KOPT-K1 (cell line): ENCODE results near the gene C3orf52.

ENCODE experiments used
- H3K27ac ChIP-seq: fragments of 200-600 bp; sonication (generic); 2 replicates; pipeline ENCODE4 v1.5.1; 2016; ENCODE audit warnings: antibody characterized with exemption, mild to moderate bottlenecking, low read depth, low read length; ENCODE audit not compliant: poor library complexity, severe bottlenecking
- H3K36me3 ChIP-seq: fragments of 200-600 bp; sonication (generic); 2 replicates; pipeline ENCODE4 v1.5.1; 2017; ENCODE audit warnings: antibody characterized with exemption, mild to moderate bottlenecking, low read length, moderate library complexity; ENCODE audit not compliant: insufficient read depth
- H3K9me3 ChIP-seq: fragments of 200-600 bp; sonication (generic); 2 replicates; pipeline ENCODE4 v1.5.1; 2017; ENCODE audit warnings: antibody characterized with exemption, low read length, mild to moderate bottlenecking; ENCODE audit not compliant: insufficient read depth, poor library complexity, severe bottlenecking

Gene C3orf52

GRCh38 chr3:112121577-112122547 lies 35.7 kb downstream of the C3orf52 start:
- Histone ChIP-seq H3K36me3 (peaks cover 20% of the 10 kb centered on the region), H3K9me3 (no peaks in the 10 kb centered on the region), H3K27ac (peak overlapping the region; percentile 95)

- Histone ChIP-seq H3K27ac (peak overlapping the region; percentile 23), H3K9me3 (no peaks in the 10 kb centered on the region), H3K36me3 (peaks cover 20% of the 10 kb centered on the region)
Observed at GRCh38 chr3:112122870-112123269, 36.7 kb downstream of the C3orf52 start.

DNA sequence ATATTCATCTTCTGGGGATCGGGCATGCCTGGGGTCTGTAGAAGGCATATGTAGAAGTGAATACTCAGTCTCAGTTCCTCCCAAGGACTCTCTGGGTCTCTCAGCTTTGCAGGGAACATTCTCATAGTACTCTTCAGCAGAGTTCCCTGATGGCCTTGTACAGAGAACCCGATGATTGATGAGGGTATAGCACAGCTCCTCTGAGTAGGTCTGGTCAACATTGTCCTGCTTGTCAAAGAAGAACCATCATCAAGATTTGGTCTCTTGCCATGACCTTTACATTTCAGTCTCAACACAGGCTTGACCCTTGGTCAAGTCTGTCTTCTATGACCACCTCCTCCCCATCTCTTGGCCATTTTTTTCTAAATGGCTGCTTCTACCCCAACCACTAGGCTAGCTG lies 37.4 kb downstream of the C3orf52 start:
- H3K36me3 ChIP-seq, result peaks cover 20% of the 10 kb centered on the region
- H3K27ac ChIP-seq, result peak overlapping the region; percentile 23
- no peaks in the 10 kb centered on the region for H3K9me3 ChIP-seq

DNA sequence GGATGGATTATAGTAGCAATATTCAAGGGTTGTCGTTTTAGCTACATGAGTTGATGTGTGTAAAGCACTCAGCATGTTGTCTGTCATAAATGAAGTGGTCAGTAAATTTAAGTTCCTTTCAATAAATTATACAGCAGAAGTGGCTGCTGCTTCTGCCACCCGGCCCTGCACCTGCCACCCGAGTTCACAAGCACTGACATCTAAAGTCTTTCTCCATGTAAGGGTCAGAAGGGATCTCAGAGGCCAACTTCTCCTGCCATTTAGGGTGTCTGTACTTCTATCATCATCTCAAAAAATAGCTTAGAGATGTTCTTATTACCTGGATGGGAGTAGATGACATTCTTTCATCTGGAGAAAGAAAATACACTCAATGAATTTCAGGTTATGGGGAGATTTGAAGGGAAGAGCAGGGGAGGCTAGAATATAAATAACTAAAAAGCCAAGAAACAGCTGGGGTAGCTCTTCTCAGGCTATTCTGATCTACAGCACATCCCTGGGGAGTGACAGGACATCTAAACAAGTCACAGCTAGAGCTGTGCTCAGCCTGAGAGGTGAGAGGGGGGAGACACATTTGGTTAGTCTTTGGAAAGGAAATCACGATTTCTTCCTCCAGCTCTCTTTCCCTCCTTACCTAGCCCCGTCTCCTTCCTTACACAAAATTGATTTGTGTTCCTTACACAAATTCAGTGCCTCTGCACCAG lies 38.9 kb downstream of the C3orf52 start:
- H3K36me3 ChIP-seq, result peaks cover 20% of the 10 kb centered on the region
- H3K27ac ChIP-seq, result peak overlapping the region; percentile 89
- H3K9me3 ChIP-seq, result no peaks in the 10 kb centered on the region

GRCh38 chr3:112126511-112126911 lies 40.3 kb downstream of the C3orf52 start:
- Histone ChIP-seq H3K9me3 (no peaks in the 10 kb centered on the region), H3K36me3 (peaks cover 20% of the 10 kb centered on the region), H3K27ac (peak overlapping the region; percentile 89)

DNA sequence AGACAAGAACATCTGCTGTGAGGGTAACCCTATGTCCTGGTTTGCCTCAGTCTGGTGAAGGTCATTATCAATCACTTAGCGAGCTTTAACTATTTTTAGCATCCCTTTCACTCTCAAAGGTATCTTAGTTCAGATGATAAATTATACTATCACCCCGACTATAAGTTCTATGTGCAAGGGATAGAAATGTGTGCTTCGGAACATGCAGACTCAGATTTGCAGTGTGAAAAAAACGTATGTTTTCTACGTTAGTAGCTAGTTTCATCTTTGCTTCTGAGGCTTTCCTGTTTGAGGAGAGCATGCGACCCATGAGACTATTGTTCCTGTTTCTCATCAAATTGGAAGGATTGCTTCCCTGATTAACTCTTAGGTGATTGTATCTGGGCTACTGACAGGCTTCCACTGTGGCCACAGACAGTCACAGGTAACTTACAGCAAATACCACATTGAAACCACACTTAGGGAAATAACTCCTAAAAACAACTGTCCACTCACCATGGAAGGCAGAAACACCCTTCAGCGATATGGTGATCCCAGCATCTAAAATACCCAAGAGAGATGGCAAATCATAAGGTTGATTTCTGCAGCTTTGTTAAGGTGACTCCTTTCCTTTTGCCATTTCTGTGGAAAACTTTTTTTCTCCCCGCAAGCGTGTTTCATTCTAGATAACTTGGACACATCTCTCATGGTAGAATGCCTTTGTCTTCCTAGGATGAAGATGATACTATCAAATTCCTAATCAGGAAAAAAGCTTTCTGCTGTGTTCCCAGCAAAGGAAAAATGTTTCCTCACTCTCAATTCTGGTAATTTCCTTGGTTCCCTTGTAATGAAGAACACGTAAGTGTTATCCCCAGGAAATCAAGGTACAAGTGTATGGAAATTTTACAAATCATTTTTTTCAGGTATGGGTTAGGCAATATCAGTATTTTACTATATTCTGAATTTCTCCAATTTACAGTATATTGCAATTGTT lies 41.6 kb downstream of the C3orf52 start:
- peak overlapping the region; percentile 89 for H3K27ac ChIP-seq
- H3K9me3 ChIP-seq, result no peaks in the 10 kb centered on the region
- H3K36me3 ChIP-seq, result peaks cover 18% of the 10 kb centered on the region

DNA sequence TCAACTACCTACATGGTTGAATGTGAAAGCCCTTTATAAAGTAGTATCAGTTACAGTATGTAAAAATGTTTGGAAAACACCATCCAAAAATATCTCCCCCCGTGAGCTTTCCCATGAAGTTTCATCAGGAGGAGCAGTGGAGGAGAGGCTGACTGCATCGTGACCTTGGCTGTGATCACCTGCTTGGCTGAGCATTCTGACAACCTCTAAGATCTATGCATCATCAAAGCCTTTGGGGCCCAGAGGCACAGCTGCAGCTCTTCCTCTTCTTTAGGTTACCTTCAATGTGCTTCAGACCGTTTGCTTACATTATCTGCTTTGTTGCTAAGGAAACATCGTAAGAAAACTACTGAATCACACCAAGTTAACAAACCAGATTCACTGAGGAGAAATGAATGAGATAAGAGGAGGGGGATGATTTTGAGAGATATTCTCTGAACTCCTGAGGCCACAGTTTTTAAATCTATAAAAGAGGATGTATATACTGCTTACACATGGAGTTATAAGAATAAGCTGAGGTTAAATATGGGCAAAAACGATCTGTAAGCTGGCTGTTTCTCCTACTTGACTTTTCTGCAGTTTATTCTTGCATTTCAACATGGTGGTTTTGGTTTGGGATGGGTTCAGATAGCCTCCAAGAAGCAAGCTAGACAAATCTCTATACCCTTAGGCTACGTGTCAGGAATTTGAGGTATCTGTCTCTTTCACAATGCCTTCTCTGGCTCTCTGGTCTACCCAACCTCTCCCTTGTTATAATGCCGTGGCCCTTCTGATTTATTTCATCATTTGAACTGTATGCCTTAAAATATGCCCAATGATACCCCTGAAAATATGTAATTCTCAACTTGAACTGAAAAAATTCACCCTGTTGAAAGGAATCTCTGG lies 42.9 kb downstream of the C3orf52 start:
- Histone ChIP-seq H3K27ac (peak overlapping the region; percentile 89), H3K9me3 (no peaks in the 10 kb centered on the region), H3K36me3 (peaks cover 6% of the 10 kb centered on the region)

DNA sequence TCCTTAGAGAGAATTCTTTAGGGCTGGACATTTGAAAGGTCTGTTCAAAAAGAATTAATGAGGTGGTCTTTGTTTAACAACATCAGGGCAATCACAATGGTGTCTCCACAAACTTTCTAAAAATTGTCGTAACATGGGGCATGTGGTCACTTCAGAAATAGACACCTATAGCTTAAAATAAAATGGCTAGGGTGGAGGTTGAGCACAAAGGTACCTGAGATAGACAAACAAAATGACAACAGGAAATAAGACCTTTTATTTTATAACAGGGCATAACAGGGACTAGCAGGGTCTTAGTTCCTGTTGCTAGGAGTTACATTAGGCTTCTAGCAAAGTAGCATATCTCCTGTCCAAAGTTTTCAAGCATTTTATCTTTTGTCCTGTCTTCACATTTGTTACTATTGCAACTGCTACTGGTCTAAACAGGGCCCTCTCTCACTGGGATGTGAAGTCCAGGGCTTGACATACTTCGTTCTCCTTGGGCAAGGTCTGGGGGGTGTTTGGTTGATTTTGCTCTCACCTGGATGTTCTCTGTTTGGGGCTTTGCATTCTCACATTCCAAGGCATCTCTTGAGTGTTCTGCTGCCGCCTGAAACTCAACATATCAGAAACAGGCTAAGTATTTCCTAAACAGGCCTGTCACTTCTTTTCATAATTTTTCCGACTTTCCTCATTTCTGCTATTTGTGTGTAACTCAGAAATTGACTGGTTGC lies 43.9 kb downstream of the C3orf52 start:
- Histone ChIP-seq H3K36me3 (peaks cover under 1% of the 10 kb centered on the region), H3K27ac (peak overlapping the region; percentile 89), H3K9me3 (no peaks in the 10 kb centered on the region)

GRCh38 chr3:112130638-112130993 lies 44.4 kb downstream of the C3orf52 start:
- Histone ChIP-seq H3K36me3 (no peaks in the 10 kb centered on the region; the same call in 1 of the 2 replicates), H3K9me3 (no peaks in the 10 kb centered on the region), H3K27ac (peak overlapping the region; percentile 89)

- Histone ChIP-seq H3K27ac (peak overlapping the region; percentile 89), H3K36me3 (no peaks in the 10 kb centered on the region), H3K9me3 (no peaks in the 10 kb centered on the region)
Observed at GRCh38 chr3:112131111-112131510, 44.9 kb downstream of the C3orf52 start.

- Histone ChIP-seq H3K27ac (peak overlapping the region; percentile 89), H3K9me3 (no peaks in the 10 kb centered on the region), H3K36me3 (no peaks in the 10 kb centered on the region)
Observed at GRCh38 chr3:112132088-112132487, 45.9 kb downstream of the C3orf52 start.

GRCh38 chr3:112132554-112132953 lies 46.4 kb downstream of the C3orf52 start:
- no peaks in the 10 kb centered on the region for H3K36me3 ChIP-seq
- no peaks in the 10 kb centered on the region for H3K9me3 ChIP-seq
- peak overlapping the region; percentile 89 for H3K27ac ChIP-seq

GRCh38 chr3:112132975-112133448 lies 46.8 kb downstream of the C3orf52 start, which contains the start of gene GCSAM:
Gene GCSAM (minus strand): TSS chr3:112133248. CDS start chr3:112133120, 128 bp downstream.
- H3K9me3 ChIP-seq, result no peaks in the 10 kb centered on the region
- peak within 1 kb of the TSS; percentile 89 for H3K27ac ChIP-seq
- no peaks in the 10 kb centered on the region for H3K36me3 ChIP-seq
